Mesenchymal stem cell (in vitro differentiated cells and primary cell): ENCODE results near the gene NFATC1.
A peak's percentile ranks its signal among the peaks of the same experiment; 100 is the strongest.

Experiments
- DNase-seq: peaks from one replicate; pipeline ENCODE4 v3.0.0-alpha.2; 2013
- H2AFZ ChIP-seq: one replicate; pipeline ENCODE4 v1.6.1; 2013; ENCODE audit warnings: low read depth, mild to moderate bottlenecking, control low read depth, inconsistent platforms, low read length, moderate library complexity
- H2AK5ac ChIP-seq: 2 replicates; pipeline ENCODE4 v1.6.1; 2013; ENCODE audit warnings: low read length, moderate library complexity, mild to moderate bottlenecking, inconsistent platforms; ENCODE audit not compliant: severe bottlenecking
- H2BK120ac ChIP-seq: one replicate; pipeline ENCODE4 v1.6.1; 2013; ENCODE audit warnings: low read depth, mild to moderate bottlenecking, inconsistent platforms, low read length, moderate library complexity
- H2BK12ac ChIP-seq, 2 experiments: one replicate each; pipeline ENCODE4 v1.6.1; 2013; ENCODE audit warnings: inconsistent platforms in 2 of 2, low read length in 2 of 2, mild to moderate bottlenecking in 2 of 2, moderate library complexity in 2 of 2, control low read depth in 1 of 2
- H2BK15ac ChIP-seq: one replicate; pipeline ENCODE4 v1.6.1; 2013; ENCODE audit warnings: mild to moderate bottlenecking, low read depth, inconsistent platforms; ENCODE audit not compliant: poor library complexity, severe bottlenecking
- H2BK5ac ChIP-seq: 2 replicates; pipeline ENCODE4 v1.6.1; 2013; ENCODE audit warnings: low read depth, mild to moderate bottlenecking, low read length, control low read depth, inconsistent platforms; ENCODE audit not compliant: poor library complexity, severe bottlenecking
- H3K14ac ChIP-seq, 2 experiments: one replicate each; pipeline ENCODE4 v1.6.1; 2013; ENCODE audit warnings: inconsistent platforms in 2 of 2, low read length in 2 of 2, control low read depth in 1 of 2, mild to moderate bottlenecking in 1 of 2, moderate library complexity in 1 of 2
- H3K18ac ChIP-seq, 2 experiments: one replicate each; pipeline ENCODE4 v1.6.1; 2013; ENCODE audit warnings: inconsistent platforms in 2 of 2, low read length in 2 of 2, control low read depth in 1 of 2, low read depth in 1 of 2, mild to moderate bottlenecking in 1 of 2
- H3K23ac ChIP-seq, 2 experiments: one replicate each; pipeline ENCODE4 v1.6.1; 2013; ENCODE audit warnings: inconsistent platforms in 2 of 2, low read length in 2 of 2, mild to moderate bottlenecking in 2 of 2, moderate library complexity in 2 of 2, control low read depth in 1 of 2
- H3K27ac ChIP-seq: 2 replicates; pipeline ENCODE4 v1.5.1; 2013; ENCODE audit warnings: mild to moderate bottlenecking, moderate library complexity, low read length, control low read depth, inconsistent platforms; ENCODE audit not compliant: poor library complexity, severe bottlenecking
- H3K27me3 ChIP-seq, 2 experiments: 2 replicates each; pipeline versions ENCODE4 v1.6.1 to v1.7.0; 2013; ENCODE audit warnings: low read length in 2 of 2, mild to moderate bottlenecking in 2 of 2, moderate library complexity in 2 of 2, control low read depth in 1 of 2, inconsistent platforms in 1 of 2; ENCODE audit not compliant: control insufficient read depth in 1 of 2, insufficient read depth in 1 of 2
- H3K36me3 ChIP-seq, 2 experiments: 2 replicates each; pipeline versions ENCODE4 v1.6.1 to v1.7.0; 2013; ENCODE audit warnings: low read length in 2 of 2, control low read depth in 1 of 2, inconsistent platforms in 1 of 2, low read depth in 1 of 2, mild to moderate bottlenecking in 1 of 2; ENCODE audit not compliant: insufficient read depth in 2 of 2, control insufficient read depth in 1 of 2
- H3K4ac ChIP-seq, 2 experiments: one replicate each; pipeline ENCODE4 v1.6.1; 2013; ENCODE audit warnings: inconsistent platforms in 2 of 2, low read length in 2 of 2, mild to moderate bottlenecking in 2 of 2, moderate library complexity in 2 of 2, control low read depth in 1 of 2, low read depth in 1 of 2
- H3K4me1 ChIP-seq: 2 replicates; pipeline ENCODE4 v1.6.1; 2013; ENCODE audit warnings: low read depth, low read length, control low read depth; ENCODE audit not compliant: control insufficient read depth, insufficient read depth
- H3K4me2 ChIP-seq: 2 replicates; pipeline ENCODE4 v1.6.1; 2013; ENCODE audit warnings: low read length, mild to moderate bottlenecking, inconsistent platforms; ENCODE audit not compliant: poor library complexity, severe bottlenecking
- H3K4me3 ChIP-seq, 2 experiments: 2 replicates each; pipeline versions ENCODE4 v1.5.1 to v1.7.0; 2013; ENCODE audit warnings: low read length in 2 of 2, mild to moderate bottlenecking in 2 of 2, control low read depth in 1 of 2, low read depth in 1 of 2; ENCODE audit not compliant: insufficient read depth in 1 of 2
- H3K79me1 ChIP-seq: replicated peaks from 2 replicates; pipeline ENCODE4 v1.6.1; 2013; ENCODE audit warnings: mild to moderate bottlenecking, control low read depth, low read length, inconsistent platforms; ENCODE audit not compliant: poor library complexity, severe bottlenecking
- H3K9ac ChIP-seq: 2 replicates; pipeline ENCODE4 v1.7.0; 2013; ENCODE audit warnings: mild to moderate bottlenecking, low read length, moderate library complexity
- H3K9me3 ChIP-seq: 2 replicates; pipeline ENCODE4 v1.7.0; 2013; ENCODE audit warnings: mild to moderate bottlenecking, low read length; ENCODE audit not compliant: control insufficient read depth
- H4K8ac ChIP-seq: one replicate; pipeline ENCODE4 v1.6.1; 2013; ENCODE audit warnings: inconsistent platforms, mild to moderate bottlenecking, low read length, moderate library complexity
- H4K91ac ChIP-seq: one replicate; pipeline ENCODE4 v1.6.1; 2013; ENCODE audit warnings: mild to moderate bottlenecking, low read length, inconsistent platforms
- WGBS: methylation state at CpG from one replicate; pipeline ENCODE4 v1.1.7; 2013; ENCODE audit warnings: mixed read lengths; 5-methylcytosine and 5-hydroxymethylcytosine counted together

Gene NFATC1

GRCh38 chr18:79392226-79392625 is 3.5 kb upstream of the NFATC1 start:
- no peak overlapping the region for H3K4me3 ChIP-seq
- H3K14ac ChIP-seq: no peak overlapping the region
- no peak overlapping the region for H2AK5ac ChIP-seq
- no peak overlapping the region for H2AFZ ChIP-seq
- no peaks in the 10 kb centered on the region for H3K9me3 ChIP-seq
- H3K9ac ChIP-seq: no peak overlapping the region
- H3K4ac ChIP-seq: no peak overlapping the region
- H4K8ac ChIP-seq: no peak overlapping the region
- WGBS: 91% methylated on average over 8 of the region's 8 CpGs
- H3K27ac ChIP-seq: no peak overlapping the region
- H3K27me3 ChIP-seq: peaks cover 55 to 63% of the 10 kb centered on the region in 2 experiments
- no peak overlapping the region for H3K4me2 ChIP-seq
- no peak overlapping the region for H2BK12ac ChIP-seq
- H3K4me1 ChIP-seq: peaks cover 19% of the 10 kb centered on the region
- H3K18ac ChIP-seq: no peak overlapping the region
- H2BK120ac ChIP-seq: no peak overlapping the region
- H3K79me1 ChIP-seq: no peaks in the 10 kb centered on the region
- H2BK15ac ChIP-seq: no peak overlapping the region
- no peak overlapping the region for H3K23ac ChIP-seq
- no peak overlapping the region for H2BK5ac ChIP-seq
- no peaks in the 10 kb centered on the region for H3K36me3 ChIP-seq
- no peak for DNase-seq
- no peak overlapping the region for H4K91ac ChIP-seq

GRCh38 chr18:79393181-79393634 is 2.5 kb upstream of the NFATC1 start:
- Histone ChIP-seq H4K8ac (peak overlapping the region; percentile 69), H2BK5ac (peak overlapping the region; percentile 31), H2BK12ac (peak overlapping the region in 1 of 2 experiments; percentile 96), H2AK5ac (no peak overlapping the region), H3K27me3 (peaks cover 45 to 63% of the 10 kb centered on the region in 2 experiments), H3K4me3 (peak overlapping the region in 1 of 2 experiments; percentile 74), H3K9ac (peak overlapping the region; percentile 97), H3K4ac (peak overlapping the region in 1 of 2 experiments; percentile 69), H3K4me1 (peaks cover 19% of the 10 kb centered on the region), H3K14ac (peak overlapping the region in 1 of 2 experiments; percentile 84), H2AFZ (peak overlapping the region; percentile 77), H3K36me3 (no peaks in the 10 kb centered on the region), H3K79me1 (no peaks in the 10 kb centered on the region), H2BK120ac (no peak overlapping the region), H3K4me2 (peak overlapping the region; percentile 93), H3K23ac (peak overlapping the region in 1 of 2 experiments; percentile 89), H4K91ac (peak overlapping the region; percentile 34), H3K18ac (peak overlapping the region; percentile 66 to 87), H3K27ac (no peak overlapping the region), H3K9me3 (no peaks in the 10 kb centered on the region), H2BK15ac (peak overlapping the region; percentile 23)
- WGBS: 9% methylated on average over 30 of the region's 30 CpGs
- peak; percentile 18 for DNase-seq

- peak overlapping the region; percentile 61 for H4K91ac ChIP-seq
- no peaks in the 10 kb centered on the region for H3K9me3 ChIP-seq
- peak overlapping the region; percentile 97 for H3K9ac ChIP-seq
- peak overlapping the region; percentile 93 for H3K4me2 ChIP-seq
- H3K4me1 ChIP-seq: peaks cover 19% of the 10 kb centered on the region
- H4K8ac ChIP-seq: peak overlapping the region; percentile 82
- DNase-seq: peak; percentile 95
- no peak overlapping the region for H3K14ac ChIP-seq
- H3K4me3 ChIP-seq: peak overlapping the region; percentile 47 to 74
- H3K18ac ChIP-seq: peak overlapping the region; percentile 82 to 83
- H3K79me1 ChIP-seq: no peaks in the 10 kb centered on the region
- H2BK12ac ChIP-seq: peak overlapping the region in 1 of 2 experiments; percentile 77
- no peak overlapping the region for H3K27ac ChIP-seq
- H3K27me3 ChIP-seq: peaks cover 38 to 59% of the 10 kb centered on the region in 2 experiments
- H2AK5ac ChIP-seq: no peak overlapping the region
- H2AFZ ChIP-seq: peak overlapping the region; percentile 27
- peak overlapping the region; percentile 61 for H2BK120ac ChIP-seq
- H2BK15ac ChIP-seq: peak overlapping the region; percentile 90
- no peak overlapping the region for H2BK5ac ChIP-seq
- H3K23ac ChIP-seq: no peak overlapping the region
- WGBS: under 1% methylated on average over 46 of the region's 83 CpGs
- no peaks in the 10 kb centered on the region for H3K36me3 ChIP-seq
- H3K4ac ChIP-seq: no peak overlapping the region
Measured at GRCh38 chr18:79393635-79394533, 1.8 kb upstream of the NFATC1 start.
